ENCODE data around the gene ABHD18.
"Not testable (repeated sequence)": the region's sequence is repeated elsewhere in the genome, so short reads cannot be mapped to it uniquely, and the experiment has no call there.

Gene ABHD18

DNA sequence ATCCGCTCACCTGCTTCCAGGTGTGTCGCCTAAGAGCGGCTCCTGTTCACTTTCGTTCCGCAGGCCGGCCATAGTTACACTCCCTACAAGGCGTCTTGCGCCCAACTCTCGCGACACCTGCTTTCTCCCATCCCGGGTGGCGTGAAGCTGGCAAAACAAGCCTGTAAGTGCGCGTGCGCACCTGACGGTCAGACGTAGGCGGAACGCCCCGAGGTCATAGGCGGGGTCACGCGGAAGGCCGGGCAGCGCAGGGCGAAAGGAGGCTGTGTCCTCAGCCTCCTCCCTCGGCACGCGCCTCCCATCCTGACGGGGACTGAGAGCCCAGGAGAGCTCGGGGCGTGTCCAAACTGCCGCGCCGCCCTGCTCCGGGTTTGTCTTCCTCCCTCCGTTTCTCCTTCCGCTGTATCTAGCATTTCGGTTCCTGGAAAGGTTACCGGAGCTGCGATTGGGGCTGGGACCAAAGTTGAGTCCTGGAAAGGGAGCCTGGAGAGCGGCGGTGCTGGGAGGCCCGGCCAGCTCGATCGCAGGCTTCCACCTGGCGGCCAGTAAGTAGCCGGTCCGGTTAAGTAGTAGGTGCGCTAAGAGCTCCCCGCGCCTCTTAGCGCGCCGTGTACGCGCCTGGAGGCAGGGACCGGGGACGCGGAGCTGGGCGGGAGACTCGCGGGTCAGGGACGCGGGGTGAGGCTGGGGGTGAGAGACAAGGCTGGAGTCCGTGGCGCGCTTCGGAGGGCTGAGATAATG is at the start of gene ABHD18, which contains the start of gene MFSD8:
Gene ABHD18 (plus strand): TSS at position 345 of the 741 bp plus-strand sequence. CDS start 17,550 bp downstream, outside the sequence.
Gene MFSD8 (minus strand): TSS at position 112 of the 741 bp plus-strand sequence. CDS start 40 bp downstream, at position 72.
- no peak for FAIRE-seq

DNA sequence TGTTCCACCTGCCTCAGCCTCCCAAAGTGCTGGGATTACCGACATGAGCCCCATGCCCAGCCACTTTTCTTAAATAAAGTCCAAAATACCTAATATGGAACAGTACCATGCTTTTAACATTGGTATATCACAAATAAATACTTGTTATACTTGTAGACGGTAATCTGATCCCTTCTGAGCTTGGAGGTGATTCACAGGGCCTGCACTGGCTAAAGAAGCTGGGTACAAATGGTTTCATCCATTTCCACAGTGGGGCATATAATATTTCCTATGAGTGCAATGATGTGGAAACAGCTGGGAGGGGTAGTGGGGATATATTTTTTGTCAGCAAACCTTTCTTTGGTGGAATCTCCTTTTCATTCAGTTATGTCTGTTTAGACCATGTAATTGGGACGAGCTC is 48.7 kb upstream of the ABHD18 start:
- no peak for FAIRE-seq

- no peak for FAIRE-seq
Measured at GRCh38 chr4:127917151-127917550, 48.1 kb upstream of the ABHD18 start.

GRCh38 chr4:127920521-127920920 is 44.7 kb upstream of the ABHD18 start:
- FAIRE-seq: no peak

GRCh38 chr4:127922226-127922625 is 43.0 kb upstream of the ABHD18 start:
- FAIRE-seq: no peak

DNA sequence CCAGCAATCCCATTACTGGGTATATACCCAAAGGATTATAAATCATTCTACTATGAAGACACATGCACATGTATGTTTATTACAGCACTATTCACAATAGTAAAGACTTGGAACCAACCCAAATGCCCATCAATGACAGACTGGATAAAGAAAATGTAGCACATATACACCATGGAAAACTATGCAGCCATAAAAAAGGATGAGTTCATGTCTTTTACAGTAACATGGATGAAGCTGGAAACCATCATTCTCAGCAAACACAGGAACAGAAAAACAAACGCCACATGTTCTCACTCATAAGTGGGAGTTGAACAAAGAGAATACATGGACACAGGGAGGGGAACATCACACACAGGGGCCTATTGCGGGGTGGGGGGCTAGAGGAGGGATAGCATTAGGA is 39.5 kb upstream of the ABHD18 start:
- FAIRE-seq: not testable (repeated sequence)

- FAIRE-seq: no peak
Measured at GRCh38 chr4:127930175-127930574, 35.0 kb upstream of the ABHD18 start.

DNA sequence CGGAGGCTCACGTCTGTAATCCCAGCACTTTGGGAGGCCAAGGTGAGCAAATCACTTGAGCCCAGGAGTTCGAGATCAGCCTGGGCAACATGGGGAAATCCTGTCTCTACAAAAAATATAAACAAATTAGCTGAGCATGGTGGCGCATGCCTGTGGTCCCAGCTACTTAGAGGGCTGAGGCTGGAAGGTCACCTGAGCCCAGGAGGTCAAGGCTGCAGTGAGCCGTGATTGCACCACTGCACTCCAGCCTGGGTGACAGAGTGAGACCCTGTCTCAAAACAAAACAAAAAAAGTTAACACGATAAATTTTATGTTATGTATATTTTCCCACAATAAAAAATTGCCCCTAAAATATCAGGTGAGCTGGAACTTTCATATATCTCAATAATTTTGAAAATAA is 33.4 kb upstream of the ABHD18 start:
- FAIRE-seq: not testable (repeated sequence)

DNA sequence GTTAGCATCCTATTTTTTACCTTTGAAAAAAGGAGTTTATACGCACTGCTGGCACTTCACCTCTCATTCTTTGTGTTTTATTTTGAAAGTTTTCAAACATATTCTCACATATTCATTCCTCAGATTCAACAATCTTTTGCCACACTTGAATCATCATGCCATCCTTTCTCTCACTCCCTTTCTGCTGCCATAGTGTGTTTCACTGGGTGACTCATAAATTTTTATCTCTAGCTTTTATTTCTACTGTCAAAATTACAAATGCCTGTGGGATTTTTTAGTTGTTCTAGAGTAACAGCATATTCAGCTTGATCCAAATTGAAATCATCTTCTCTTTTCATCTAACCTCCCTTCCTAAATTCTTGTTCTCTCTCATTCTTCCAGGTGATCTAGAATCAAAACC is 28.2 kb upstream of the ABHD18 start:
- no peak for FAIRE-seq

DNA sequence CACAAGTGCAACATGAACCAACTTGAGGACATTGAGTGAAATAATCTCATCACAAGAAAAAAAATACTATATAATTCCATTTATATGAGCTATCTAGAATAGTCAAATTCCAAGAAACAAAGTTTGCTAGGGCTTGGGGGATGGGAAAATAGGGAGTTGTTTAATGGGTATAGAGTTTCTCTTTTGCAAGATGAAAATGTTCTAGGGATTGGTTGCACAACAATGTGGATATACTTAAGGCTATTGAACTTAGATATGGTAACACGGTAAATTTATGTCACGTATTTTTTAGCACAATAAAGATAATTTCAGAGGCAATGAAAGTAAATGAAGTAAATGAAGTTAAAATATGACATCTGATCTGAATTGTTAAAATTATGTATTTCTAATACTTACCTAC is 8.1 kb upstream of the ABHD18 start:
- peak; percentile 13 for FAIRE-seq

- FAIRE-seq: no peak
Measured at GRCh38 chr4:127959794-127960193, 5.4 kb upstream of the ABHD18 start.

GRCh38 chr4:127963633-127964398 is 1.4 kb upstream of the ABHD18 start:
- FAIRE-seq: not testable (repeated sequence)

DNA sequence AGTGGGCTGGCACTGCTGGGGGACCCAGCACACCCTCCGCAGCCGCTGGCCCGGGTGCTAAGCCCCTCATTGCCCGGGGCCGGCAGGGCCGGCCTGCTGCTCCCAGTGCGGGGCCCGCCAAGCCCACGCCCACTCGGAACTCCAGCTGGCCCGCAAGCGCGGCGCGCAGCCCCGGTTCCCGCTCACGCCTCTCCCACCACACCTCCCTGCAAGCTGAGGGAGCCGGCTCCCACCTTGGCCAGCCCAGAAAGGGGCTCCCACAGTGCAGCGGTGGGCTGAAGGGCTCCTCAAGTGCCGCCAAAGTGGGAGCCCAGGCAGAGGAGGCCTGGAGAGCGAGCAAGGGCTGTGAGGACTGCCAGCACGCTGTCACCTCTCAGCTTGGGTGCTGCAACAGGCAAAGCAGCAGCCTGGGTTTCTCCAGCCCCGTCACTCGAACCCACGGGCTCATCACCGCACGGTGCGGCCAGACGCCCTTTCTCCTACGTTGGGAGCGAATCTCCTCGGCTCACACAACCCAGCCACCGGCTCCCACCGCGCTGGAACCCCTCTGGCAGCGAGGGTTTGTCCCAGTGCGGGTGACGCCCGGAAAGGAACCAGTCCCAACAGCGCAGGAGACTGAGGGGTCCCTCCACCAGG is 662 bp upstream of the ABHD18 start:
- FAIRE-seq: not testable (repeated sequence)

- FAIRE-seq: no peak
Measured at GRCh38 chr4:127965803-127966175, 583 bp downstream of the ABHD18 start.

DNA sequence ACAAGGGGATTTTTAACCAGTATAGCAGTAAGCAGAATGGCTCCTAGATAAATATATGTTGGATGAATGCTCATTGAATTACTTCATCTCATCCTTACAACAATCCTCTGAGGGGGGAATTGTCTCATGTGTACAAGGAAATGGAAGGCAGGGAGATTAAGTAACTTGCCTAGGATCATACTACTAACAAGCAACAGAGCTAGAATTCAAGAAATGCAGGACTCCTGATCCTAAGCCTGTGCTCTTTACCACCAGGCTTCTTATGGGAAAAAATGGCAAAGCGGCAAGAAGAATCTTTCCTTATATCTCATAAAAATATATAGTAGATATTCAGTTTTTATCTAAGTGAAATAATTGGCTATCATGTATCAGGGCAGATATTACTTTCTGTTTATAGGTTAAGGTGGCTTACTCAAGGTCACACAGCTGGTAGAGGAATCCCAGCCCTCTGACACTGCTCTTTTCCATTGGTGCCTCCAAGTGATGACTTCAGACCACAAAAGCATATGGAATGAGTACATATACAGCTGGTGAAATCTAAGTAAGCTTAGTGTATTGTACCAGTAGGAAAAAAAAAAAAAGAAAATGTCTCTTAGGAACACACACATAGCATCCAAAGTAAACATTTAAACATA is 2.1 kb downstream of the ABHD18 start:
- FAIRE-seq: no peak

GRCh38 chr4:127968586-127968985 is 3.4 kb downstream of the ABHD18 start:
- FAIRE-seq: no peak

DNA sequence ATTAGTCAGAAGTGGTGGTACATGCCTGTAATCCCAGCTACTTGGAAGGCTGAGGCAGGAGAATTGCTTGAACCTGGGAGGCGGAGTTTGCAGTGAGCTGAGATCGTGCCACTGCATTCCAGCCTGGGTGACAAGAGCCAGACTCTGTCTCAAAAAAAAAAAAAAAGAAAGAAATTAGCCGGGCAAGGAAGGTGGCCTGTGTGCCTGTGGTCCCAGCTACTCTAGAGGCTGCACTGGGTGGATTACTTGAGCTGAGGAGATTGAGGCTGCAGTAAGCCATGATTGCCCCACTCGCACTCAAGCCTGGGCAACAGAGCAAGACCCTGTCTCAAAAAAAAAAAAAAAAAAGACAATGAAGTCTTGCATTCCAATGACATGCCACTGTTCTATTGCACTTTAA is 5.7 kb downstream of the ABHD18 start:
- not testable (repeated sequence) for FAIRE-seq

DNA sequence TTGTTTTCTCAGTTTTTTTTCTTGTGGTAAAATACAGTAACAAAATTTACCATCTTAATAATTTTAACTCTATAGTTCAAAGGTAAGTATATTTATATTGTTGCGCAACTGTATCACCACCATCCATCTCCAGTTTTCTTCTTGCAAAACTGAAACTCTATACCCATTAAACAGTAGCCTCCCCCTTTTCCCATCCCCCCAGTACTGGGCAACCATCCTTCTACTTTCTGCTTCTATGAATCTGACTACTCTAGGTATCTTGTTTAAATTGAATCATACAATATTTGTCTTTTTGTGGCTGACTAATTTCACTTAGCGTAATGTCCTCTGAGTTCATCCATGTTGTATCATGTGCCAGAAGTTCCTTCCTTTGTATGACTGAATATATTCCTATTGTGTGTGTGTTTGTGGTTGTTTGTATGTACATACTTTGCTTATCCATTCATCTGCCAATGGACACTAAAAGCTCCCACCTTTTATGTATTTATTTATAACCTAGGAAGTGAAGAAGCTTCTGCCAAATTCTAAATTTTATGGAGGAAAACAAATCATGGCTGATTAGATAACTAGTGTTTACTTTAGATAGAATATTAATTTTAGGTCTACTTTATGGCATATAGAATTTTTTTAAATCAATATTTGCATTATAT is 10.0 kb downstream of the ABHD18 start:
- FAIRE-seq: peak; percentile 100

GRCh38 chr4:127978930-127979329 is 13.7 kb downstream of the ABHD18 start:
- FAIRE-seq: peak; percentile 84

GRCh38 chr4:127982445-127982844 is 17.2 kb downstream of the ABHD18 start:
- FAIRE-seq: no peak

GRCh38 chr4:127985989-127986388 is 20.8 kb downstream of the ABHD18 start:
- no peak for FAIRE-seq

- no peak for FAIRE-seq
Measured at GRCh38 chr4:127988638-127989037, 23.4 kb downstream of the ABHD18 start.

GRCh38 chr4:127993151-127993550 is 27.9 kb downstream of the ABHD18 start:
- no peak for FAIRE-seq

Data from islet of Langerhans (tissue), 1 donor.